Right cardiac atrium (tissue), 5 donors: ENCODE data around the gene NIPAL1. TPM values are rescaled to one million over a fixed set of nuclear protein-coding genes. Genes with fewer than 3 reads are reported as not detected.

Experiments
- ATAC-seq, 2 donors: fragments of 200-7000 bp; cut with Tn5 transposase; one replicate each; pipeline versions ENCODE4 v1.8.0 to v1.9.1; 2020; ENCODE audit warnings: moderate library complexity in 2 of 2, mild to moderate bottlenecking in 1 of 2
- DNase-seq, 3 donors: peaks; one replicate each; pipeline ENCODE4 v3.0.0-alpha.2; 2020
- H3K27ac ChIP-seq: one replicate; pipeline ENCODE4 v1.5.1; 2013; ENCODE audit warnings: mild to moderate bottlenecking, low read length, control low read depth, moderate library complexity
- H3K27me3 ChIP-seq: one replicate; pipeline ENCODE4 v1.6.1; 2013; ENCODE audit not compliant: control insufficient read depth, insufficient read depth
- H3K4me1 ChIP-seq: one replicate; pipeline ENCODE4 v1.6.1; 2013; ENCODE audit warnings: low read length; ENCODE audit not compliant: control insufficient read depth, insufficient read depth
- H3K4me3 ChIP-seq: one replicate; pipeline ENCODE4 v1.5.1; 2013; ENCODE audit warnings: low read length, control low read depth
- H3K9me3 ChIP-seq: one replicate; pipeline ENCODE4 v1.6.1; 2013; ENCODE audit warnings: low read length; ENCODE audit not compliant: control insufficient read depth
- WGBS: extraction: QIAGEN DNeasy Blood & Tissue Kit; methylation state at CpG from one replicate; pipeline ENCODE4 v1.1.7; 2013; 5-methylcytosine and 5-hydroxymethylcytosine counted together
- intact Hi-C, 4 donors: fragments of 100-400 bp; cut with DNase I; formaldehyde crosslinking; loops; one replicate each; pipeline versions ENCODE4 v1.11.0 to v1.14.0; 2022 to 2023
- polyA plus RNA-seq: library from polyadenylated mRNA; stranded (reverse); fragments of 200-250 nt; gene quantifications from one replicate; pipeline ENCODE4 v1.2.3, GENCODE V29; 2013
- total RNA-seq, 4 donors: library from RNA; stranded (reverse); fragmentation: NEBNext Ultra II Directional; extraction: Animal tissue kit (Norgen Biotek cat#: 25700); gene quantifications; one replicate each; pipeline ENCODE4 v1.2.1, GENCODE V29; 2021
- donor health status: healthy with polysubstance abuse.
- donor health status: DM: no; HTN: yes; CAD: no.
- donor health status: DM: no; HTN: no; CAD: no.
- donor health status: DM: no; HTN: yes; CAD: no; lungs with severe emphysema.
- donor health status: DM: yes; HTN: yes; CAD: no.

NIPAL1 gene
- total and polyA plus RNA-seq, 5 donors, result 0.20 to 0.92 (median 0.43) TPM

GRCh38 chr4:48041535-48042137 is 25.1 kb downstream of the NIPAL1 start:
- Histone ChIP-seq H3K4me1 (no peaks in the 10 kb centered on the region), H3K4me3 (no peak overlapping the region), H3K27me3 (no peaks in the 10 kb centered on the region), H3K9me3 (no peaks in the 10 kb centered on the region), H3K27ac (no peak overlapping the region)
- ATAC-seq, result peak in 1 of 2 donors; percentile 22
- DNase-seq, result no peak
- WGBS, result 89% methylated on average over 4 of the region's 4 CpGs
- intact Hi-C loops, result no loop called here

GRCh38 chr4:48042979-48043461 is 26.4 kb downstream of the NIPAL1 start:
- DNase-seq (no peak), ATAC-seq (no peak)
- intact Hi-C loops, result no loop called here
- H3K4me3 ChIP-seq, result no peak overlapping the region
- no peaks in the 10 kb centered on the region for H3K9me3 ChIP-seq
- H3K27ac ChIP-seq, result no peak overlapping the region
- 71% methylated on average over 3 of the region's 3 CpGs for WGBS
- no peaks in the 10 kb centered on the region for H3K27me3 ChIP-seq
- H3K4me1 ChIP-seq, result peaks cover 3% of the 10 kb centered on the region

GRCh38 chr4:48043504-48043903 is 26.9 kb downstream of the NIPAL1 start:
- ATAC-seq (no peak), DNase-seq (no peak)
- no peak overlapping the region for H3K4me3 ChIP-seq
- no peaks in the 10 kb centered on the region for H3K27me3 ChIP-seq
- H3K4me1 ChIP-seq, result peaks cover 3% of the 10 kb centered on the region
- no peaks in the 10 kb centered on the region for H3K9me3 ChIP-seq
- 71% methylated on average over 2 of the region's 2 CpGs for WGBS
- intact Hi-C loops, result no loop called here
- H3K27ac ChIP-seq, result no peak overlapping the region

- intact Hi-C loops, result no loop called here
- H3K4me1 ChIP-seq, result peaks cover 3% of the 10 kb centered on the region
- H3K4me3 ChIP-seq, result no peak overlapping the region
- H3K9me3 ChIP-seq, result no peaks in the 10 kb centered on the region
- WGBS, result 76% methylated on average over 2 of the region's 2 CpGs
- no peaks in the 10 kb centered on the region for H3K27me3 ChIP-seq
- no peak overlapping the region for H3K27ac ChIP-seq
- ATAC-seq (no peak), DNase-seq (no peak)
Measured at GRCh38 chr4:48044298-48044697, 27.7 kb downstream of the NIPAL1 start.

- H3K27me3 ChIP-seq, result no peaks in the 10 kb centered on the region
- WGBS, result 62% methylated on average over 3 of the region's 3 CpGs
- H3K9me3 ChIP-seq, result no peaks in the 10 kb centered on the region
- no peak for ATAC-seq
- H3K4me3 ChIP-seq, result no peak overlapping the region
- intact Hi-C loops, result no loop called here
- DNase-seq, result no peak
- peaks cover 3% of the 10 kb centered on the region for H3K4me1 ChIP-seq
- H3K27ac ChIP-seq, result no peak overlapping the region
Measured at GRCh38 chr4:48046059-48046458, 29.5 kb downstream of the NIPAL1 start.

- H3K27ac ChIP-seq, result no peak overlapping the region
- intact Hi-C loops, result no loop called here
- DNase-seq (no peak), ATAC-seq (peak; percentile 20 to 61)
- peaks cover 3% of the 10 kb centered on the region for H3K4me1 ChIP-seq
- H3K4me3 ChIP-seq, result no peak overlapping the region
- 23% methylated on average over 3 of the region's 3 CpGs for WGBS
- no peaks in the 10 kb centered on the region for H3K27me3 ChIP-seq
- H3K9me3 ChIP-seq, result no peaks in the 10 kb centered on the region
Measured at GRCh38 chr4:48047421-48047844, 30.9 kb downstream of the NIPAL1 start.

GRCh38 chr4:48047896-48048295 is 31.3 kb downstream of the NIPAL1 start:
- Histone ChIP-seq H3K9me3 (no peaks in the 10 kb centered on the region), H3K4me3 (no peak overlapping the region), H3K27ac (no peak overlapping the region), H3K27me3 (no peaks in the 10 kb centered on the region), H3K4me1 (peaks cover 3% of the 10 kb centered on the region)
- DNase-seq, result no peak
- peak; percentile 62 to 79 for ATAC-seq
- WGBS, result 28% methylated on average over 1 of the region's 1 CpG
- intact Hi-C loops, result no loop called here

GRCh38 chr4:48049483-48049882 is 32.9 kb downstream of the NIPAL1 start:
- Histone ChIP-seq H3K27me3 (no peaks in the 10 kb centered on the region), H3K9me3 (no peaks in the 10 kb centered on the region), H3K4me1 (peaks cover 3% of the 10 kb centered on the region), H3K27ac (no peak overlapping the region), H3K4me3 (no peak overlapping the region)
- 87% methylated on average over 8 of the region's 8 CpGs for WGBS
- DNase-seq, result no peak
- ATAC-seq, result no peak
- intact Hi-C loops, result no loop called here

- no peak for DNase-seq
- intact Hi-C loops, result no loop called here
Measured at GRCh38 chr4:48051078-48051477, 34.5 kb downstream of the NIPAL1 start.

GRCh38 chr4:48058617-48059530 is 42.3 kb downstream of the NIPAL1 start:
- ATAC-seq, result no peak
- Histone ChIP-seq H3K27me3 (no peaks in the 10 kb centered on the region), H3K4me3 (no peak overlapping the region), H3K27ac (no peak overlapping the region), H3K9me3 (no peaks in the 10 kb centered on the region), H3K4me1 (no peaks in the 10 kb centered on the region)
- 70% methylated on average over 5 of the region's 5 CpGs for WGBS
- no peak for DNase-seq
- intact Hi-C loops, result no loop called here

More at GRCh38 chr4:48051078-48051477, 34.5 kb downstream of the NIPAL1 start:
- H3K27me3 ChIP-seq, result no peaks in the 10 kb centered on the region
- no peaks in the 10 kb centered on the region for H3K9me3 ChIP-seq
- peaks cover 3% of the 10 kb centered on the region for H3K4me1 ChIP-seq
- WGBS, result 90% methylated on average over 1 of the region's 1 CpG
- H3K4me3 ChIP-seq, result no peak overlapping the region
- H3K27ac ChIP-seq, result no peak overlapping the region
- ATAC-seq, result no peak

- ATAC-seq (no peak), DNase-seq (no peak)
- no peaks in the 10 kb centered on the region for H3K9me3 ChIP-seq
- H3K27me3 ChIP-seq, result no peaks in the 10 kb centered on the region
- H3K4me1 ChIP-seq, result no peaks in the 10 kb centered on the region
- no peak overlapping the region for H3K27ac ChIP-seq
- no peak overlapping the region for H3K4me3 ChIP-seq
- 86% methylated on average over 3 of the region's 3 CpGs for WGBS
- intact Hi-C loops, result no loop called here
Measured at GRCh38 chr4:48064349-48064748, 47.8 kb downstream of the NIPAL1 start.
